ENCODE measurements around the gene VAV2. TPM values are rescaled to one million over a fixed set of nuclear protein-coding genes. Genes with fewer than 3 reads are reported as not detected.

VAV2 gene
- total RNA-seq, 1 experiment from 2014 or later = 3.5 TPM

- Histone ChIP-seq H3K9me3 (ENCODE audit: low read length) (no peaks in the 10 kb centered on the region), H3K27ac (ENCODE audit: low read length) (no peak overlapping the region), H3K36me3 (ENCODE audit: insufficient read depth, low read length) (no peaks in the 10 kb centered on the region)
Measured at GRCh38 chr9:133807037-133807436, 185.1 kb downstream of the VAV2 start.

GRCh38 chr9:133806623-133807010 lies 185.5 kb downstream of the VAV2 start:
- Histone ChIP-seq H3K4me2 (ENCODE audit: low read depth, low read length, poor library complexity, severe bottlenecking) (no peak overlapping the region), H4K20me1 (ENCODE audit: insufficient read depth, low read depth, low read length) (peaks cover 3% of the 10 kb centered on the region; the same call in 1 of the 2 replicates), H3K9me2 (replicated peaks; ENCODE audit: insufficient read depth, low read length) (no peaks in the 10 kb centered on the region), H3K27me3 (ENCODE audit: low read length) (no peaks in the 10 kb centered on the region), H3K4me1 (ENCODE audit: low read length) (no peaks in the 10 kb centered on the region), H3K79me2 (ENCODE audit: low read length) (no peaks in the 10 kb centered on the region), H3K27ac (ENCODE audit: low read length) (no peak overlapping the region), H2AFZ (ENCODE audit: low read length) (no peak overlapping the region), H3K9ac (ENCODE audit: low read length) (no peak overlapping the region), H3K36me3 (ENCODE audit: insufficient read depth, low read length) (no peaks in the 10 kb centered on the region), H3K9me3 (ENCODE audit: low read length) (no peaks in the 10 kb centered on the region), H3K4me3 (ENCODE audit: low read length) (no peak overlapping the region)
- no peak for DNase-seq

More at GRCh38 chr9:133807037-133807436, 185.1 kb downstream of the VAV2 start:
- no peaks in the 10 kb centered on the region for H3K79me2 ChIP-seq (ENCODE audit: low read length)
- H3K4me2 ChIP-seq (ENCODE audit: low read depth, low read length, poor library complexity, severe bottlenecking) = no peak overlapping the region
- no peaks in the 10 kb centered on the region for H3K4me1 ChIP-seq (ENCODE audit: low read length)
- no peak overlapping the region for H2AFZ ChIP-seq (ENCODE audit: low read length)
- no peak for DNase-seq
- H3K9ac ChIP-seq (ENCODE audit: low read length) = no peak overlapping the region
- no peak overlapping the region for H3K4me3 ChIP-seq (ENCODE audit: low read length)
- peaks cover 3% of the 10 kb centered on the region; the same call in 1 of the 2 replicates for H4K20me1 ChIP-seq (ENCODE audit: insufficient read depth, low read depth, low read length)
- H3K9me2 ChIP-seq (replicated peaks; ENCODE audit: insufficient read depth, low read length) = no peaks in the 10 kb centered on the region
- H3K27me3 ChIP-seq (ENCODE audit: low read length) = no peaks in the 10 kb centered on the region

- H3K9ac ChIP-seq (ENCODE audit: low read length) = no peak overlapping the region
- no peak overlapping the region for H3K27ac ChIP-seq (ENCODE audit: low read length)
- DNase-seq = no peak
- H3K9me3 ChIP-seq (ENCODE audit: low read length) = no peaks in the 10 kb centered on the region
- no peaks in the 10 kb centered on the region for H3K9me2 ChIP-seq (replicated peaks; ENCODE audit: insufficient read depth, low read length)
- H3K4me2 ChIP-seq (ENCODE audit: low read depth, low read length, poor library complexity, severe bottlenecking) = no peak overlapping the region
- H3K27me3 ChIP-seq (ENCODE audit: low read length) = no peaks in the 10 kb centered on the region
- no peaks in the 10 kb centered on the region for H3K36me3 ChIP-seq (ENCODE audit: insufficient read depth, low read length)
- no peak overlapping the region for H3K4me3 ChIP-seq (ENCODE audit: low read length)
- H4K20me1 ChIP-seq (ENCODE audit: insufficient read depth, low read depth, low read length) = peaks cover 3% of the 10 kb centered on the region; the same call in 1 of the 2 replicates
- H3K4me1 ChIP-seq (ENCODE audit: low read length) = no peaks in the 10 kb centered on the region
- no peak overlapping the region for H2AFZ ChIP-seq (ENCODE audit: low read length)
- no peaks in the 10 kb centered on the region for H3K79me2 ChIP-seq (ENCODE audit: low read length)
Measured at GRCh38 chr9:133805876-133806622, 186.1 kb downstream of the VAV2 start.

GRCh38 chr9:133804199-133804598 lies 187.9 kb downstream of the VAV2 start:
- H3K9ac ChIP-seq (ENCODE audit: low read length) = no peak overlapping the region
- H3K4me2 ChIP-seq (ENCODE audit: low read depth, low read length, poor library complexity, severe bottlenecking) = no peak overlapping the region
- DNase-seq = no peak
- no peaks in the 10 kb centered on the region for H3K27me3 ChIP-seq (ENCODE audit: low read length)
- H3K79me2 ChIP-seq (ENCODE audit: low read length) = no peaks in the 10 kb centered on the region
- no peaks in the 10 kb centered on the region for H3K4me1 ChIP-seq (ENCODE audit: low read length)
- H3K36me3 ChIP-seq (ENCODE audit: insufficient read depth, low read length) = no peaks in the 10 kb centered on the region
- no peak overlapping the region for H2AFZ ChIP-seq (ENCODE audit: low read length)
- H3K9me2 ChIP-seq (replicated peaks; ENCODE audit: insufficient read depth, low read length) = no peaks in the 10 kb centered on the region
- no peak overlapping the region for H3K27ac ChIP-seq (ENCODE audit: low read length)
- H3K9me3 ChIP-seq (ENCODE audit: low read length) = no peaks in the 10 kb centered on the region
- H4K20me1 ChIP-seq (ENCODE audit: insufficient read depth, low read depth, low read length) = peaks cover 4% of the 10 kb centered on the region; the same call in 1 of the 2 replicates
- no peak overlapping the region for H3K4me3 ChIP-seq (ENCODE audit: low read length)

- no peak for DNase-seq
- Histone ChIP-seq H3K9me2 (replicated peaks; ENCODE audit: insufficient read depth, low read length) (no peaks in the 10 kb centered on the region), H3K9me3 (ENCODE audit: low read length) (no peaks in the 10 kb centered on the region), H2AFZ (ENCODE audit: low read length) (no peak overlapping the region), H3K27ac (ENCODE audit: low read length) (no peak overlapping the region), H4K20me1 (ENCODE audit: insufficient read depth, low read depth, low read length) (peaks cover 8% of the 10 kb centered on the region; the same call in 1 of the 2 replicates), H3K79me2 (ENCODE audit: low read length) (no peaks in the 10 kb centered on the region), H3K36me3 (ENCODE audit: insufficient read depth, low read length) (no peaks in the 10 kb centered on the region), H3K27me3 (ENCODE audit: low read length) (no peaks in the 10 kb centered on the region), H3K4me1 (ENCODE audit: low read length) (no peaks in the 10 kb centered on the region), H3K4me3 (ENCODE audit: low read length) (no peak overlapping the region), H3K9ac (ENCODE audit: low read length) (no peak overlapping the region), H3K4me2 (ENCODE audit: low read depth, low read length, poor library complexity, severe bottlenecking) (no peak overlapping the region)
Measured at GRCh38 chr9:133803745-133804144, 188.4 kb downstream of the VAV2 start.

GRCh38 chr9:133803028-133803585 lies 189.0 kb downstream of the VAV2 start:
- H3K4me2 ChIP-seq (ENCODE audit: low read depth, low read length, poor library complexity, severe bottlenecking) = no peak overlapping the region
- no peaks in the 10 kb centered on the region for H3K9me3 ChIP-seq (ENCODE audit: low read length)
- no peaks in the 10 kb centered on the region for H3K36me3 ChIP-seq (ENCODE audit: insufficient read depth, low read length)
- H3K79me2 ChIP-seq (ENCODE audit: low read length) = no peaks in the 10 kb centered on the region
- no peak overlapping the region for H3K27ac ChIP-seq (ENCODE audit: low read length)
- H4K20me1 ChIP-seq (ENCODE audit: insufficient read depth, low read depth, low read length) = peaks cover 10% of the 10 kb centered on the region; the same call in 1 of the 2 replicates
- no peak overlapping the region for H2AFZ ChIP-seq (ENCODE audit: low read length)
- H3K27me3 ChIP-seq (ENCODE audit: low read length) = no peaks in the 10 kb centered on the region
- no peak overlapping the region for H3K9ac ChIP-seq (ENCODE audit: low read length)
- DNase-seq = no peak
- H3K4me1 ChIP-seq (ENCODE audit: low read length) = no peaks in the 10 kb centered on the region
- no peaks in the 10 kb centered on the region for H3K9me2 ChIP-seq (replicated peaks; ENCODE audit: insufficient read depth, low read length)
- H3K4me3 ChIP-seq (ENCODE audit: low read length) = no peak overlapping the region

GRCh38 chr9:133801739-133802138 lies 190.4 kb downstream of the VAV2 start:
- Histone ChIP-seq H3K4me2 (ENCODE audit: low read depth, low read length, poor library complexity, severe bottlenecking) (no peak overlapping the region), H3K36me3 (ENCODE audit: insufficient read depth, low read length) (no peaks in the 10 kb centered on the region), H3K9me3 (ENCODE audit: low read length) (no peaks in the 10 kb centered on the region), H3K4me1 (ENCODE audit: low read length) (no peaks in the 10 kb centered on the region), H3K27ac (ENCODE audit: low read length) (no peak overlapping the region), H3K79me2 (ENCODE audit: low read length) (no peaks in the 10 kb centered on the region), H3K27me3 (ENCODE audit: low read length) (no peaks in the 10 kb centered on the region), H4K20me1 (ENCODE audit: insufficient read depth, low read depth, low read length) (peaks cover 10% of the 10 kb centered on the region; the same call in 1 of the 2 replicates), H3K4me3 (ENCODE audit: low read length) (no peak overlapping the region), H3K9me2 (replicated peaks; ENCODE audit: insufficient read depth, low read length) (no peaks in the 10 kb centered on the region), H3K9ac (ENCODE audit: low read length) (no peak overlapping the region), H2AFZ (ENCODE audit: low read length) (no peak overlapping the region)
- DNase-seq = no peak

- Histone ChIP-seq H3K4me2 (ENCODE audit: low read depth, low read length, poor library complexity, severe bottlenecking) (no peak overlapping the region), H3K27ac (ENCODE audit: low read length) (no peak overlapping the region), H3K4me3 (ENCODE audit: low read length) (no peak overlapping the region), H3K9me2 (replicated peaks; ENCODE audit: insufficient read depth, low read length) (no peaks in the 10 kb centered on the region), H3K9ac (ENCODE audit: low read length) (no peak overlapping the region), H3K9me3 (ENCODE audit: low read length) (no peaks in the 10 kb centered on the region), H4K20me1 (ENCODE audit: insufficient read depth, low read depth, low read length) (peaks cover 10% of the 10 kb centered on the region; the same call in 1 of the 2 replicates), H3K27me3 (ENCODE audit: low read length) (no peaks in the 10 kb centered on the region), H3K79me2 (ENCODE audit: low read length) (no peaks in the 10 kb centered on the region), H2AFZ (ENCODE audit: low read length) (no peak overlapping the region), H3K36me3 (ENCODE audit: insufficient read depth, low read length) (no peaks in the 10 kb centered on the region), H3K4me1 (ENCODE audit: low read length) (no peaks in the 10 kb centered on the region)
- DNase-seq = no peak
Measured at GRCh38 chr9:133800266-133800665, 191.9 kb downstream of the VAV2 start.

Measured in Karpas-422 (cell line).